MV-4-11 (cell line): ENCODE results near the gene CATSPERB.
"Not testable (repeated sequence)": the region's sequence is repeated elsewhere in the genome, so short reads cannot be mapped to it uniquely, and the experiment has no call there.

Source experiments
- DNase-seq: peaks from one replicate; lab custom pipeline; 2025; lab: John Stamatoyannopoulos, UW

The CATSPERB gene

GRCh38 chr14:91737619-91738018 lies 5.7 kb upstream of the CATSPERB start:
- DNase-seq, result no peak

- no peak for DNase-seq
These were observed 1.1 kb upstream of the CATSPERB start for GRCh38 chr14:91732859-91733477.

- no peak for DNase-seq
These were observed 553 bp upstream of the CATSPERB start for GRCh38 chr14:91732439-91732838.

- no peak for DNase-seq
These were observed 868 bp downstream of the CATSPERB start for GRCh38 chr14:91731018-91731417.

- no peak for DNase-seq
These were observed 2.1 kb downstream of the CATSPERB start for GRCh38 chr14:91729756-91730155.

GRCh38 chr14:91728616-91729183 lies 3.2 kb downstream of the CATSPERB start:
- no peak for DNase-seq

- no peak for DNase-seq
These were observed 4.8 kb downstream of the CATSPERB start for GRCh38 chr14:91727121-91727520.

- DNase-seq, result peak; percentile 38
These were observed 8.4 kb downstream of the CATSPERB start for GRCh38 chr14:91723501-91723900.

GRCh38 chr14:91722386-91722785 lies 9.5 kb downstream of the CATSPERB start:
- no peak for DNase-seq

GRCh38 chr14:91719839-91720238 lies 12.0 kb downstream of the CATSPERB start:
- no peak for DNase-seq

- DNase-seq, result no peak
These were observed 14.9 kb downstream of the CATSPERB start for GRCh38 chr14:91716999-91717398.

- peak; percentile 76 for DNase-seq
These were observed 17.1 kb downstream of the CATSPERB start for GRCh38 chr14:91714805-91715204.

GRCh38 chr14:91708795-91709194 lies 23.1 kb downstream of the CATSPERB start:
- DNase-seq, result no peak

- no peak for DNase-seq
These were observed 24.9 kb downstream of the CATSPERB start for GRCh38 chr14:91706996-91707395.

- no peak for DNase-seq
These were observed 37.2 kb downstream of the CATSPERB start for GRCh38 chr14:91694643-91695042.

- peak; percentile 61 for DNase-seq
These were observed 38.5 kb downstream of the CATSPERB start for GRCh38 chr14:91693346-91693745.

GRCh38 chr14:91692075-91692474 lies 39.8 kb downstream of the CATSPERB start:
- peak; percentile 11 for DNase-seq

GRCh38 chr14:91689608-91690007 lies 42.3 kb downstream of the CATSPERB start:
- no peak for DNase-seq

- not testable (repeated sequence) for DNase-seq
These were observed 44.5 kb downstream of the CATSPERB start for GRCh38 chr14:91687436-91687835.

- DNase-seq, result no peak
These were observed 46.3 kb downstream of the CATSPERB start for GRCh38 chr14:91685600-91685999.

GRCh38 chr14:91681893-91682563 lies 49.9 kb downstream of the CATSPERB start:
- no peak for DNase-seq

GRCh38 chr14:91681118-91681517 lies 50.8 kb downstream of the CATSPERB start:
- no peak for DNase-seq

GRCh38 chr14:91679273-91679672 lies 52.6 kb downstream of the CATSPERB start:
- no peak for DNase-seq
